GM19463 (cell line): Measurements from ENCODE around the gene FBXO39.
"Not testable (repeated sequence)": the region's sequence is repeated elsewhere in the genome, so short reads cannot be mapped to it uniquely, and the experiment has no call there.

Experiments used
- ATAC-seq: cut with Tn5 transposase; IDR thresholded peaks from one replicate; pipeline ENCODE4 v1.9.1; 2021; ENCODE audit warnings: mild to moderate bottlenecking, moderate library complexity; ENCODE audit not compliant: unreplicated experiment

Gene FBXO39

DNA sequence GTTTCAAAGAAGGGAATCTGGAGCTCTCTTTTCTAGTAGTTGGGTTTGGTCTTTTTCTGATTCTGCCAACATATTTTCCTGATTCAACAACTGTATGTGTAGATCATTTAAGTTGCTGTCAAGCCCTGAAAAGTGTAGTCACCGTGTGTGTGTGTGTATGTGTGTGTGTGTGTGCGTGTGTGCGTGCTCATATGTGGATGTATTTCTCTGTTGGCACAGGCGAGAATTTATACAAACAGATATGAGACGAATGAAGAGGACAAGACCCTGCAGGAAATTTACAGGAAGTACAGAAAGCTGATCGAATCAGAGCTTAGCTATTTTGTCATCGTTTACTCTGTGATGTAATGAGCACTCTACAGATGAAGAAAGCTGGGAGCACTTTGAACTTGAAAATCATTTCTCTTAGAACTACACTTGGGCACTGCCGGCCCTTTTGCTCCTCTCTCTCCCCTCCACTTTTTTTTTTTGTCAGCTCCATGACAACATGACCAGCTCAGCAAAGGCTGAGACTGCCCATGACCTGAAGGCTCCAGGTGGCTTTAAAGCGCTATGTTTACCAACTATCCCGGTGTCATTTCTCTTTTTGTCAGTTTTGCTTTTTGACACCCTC lies 11.2 kb downstream of the FBXO39 start:
- no peak for ATAC-seq

DNA sequence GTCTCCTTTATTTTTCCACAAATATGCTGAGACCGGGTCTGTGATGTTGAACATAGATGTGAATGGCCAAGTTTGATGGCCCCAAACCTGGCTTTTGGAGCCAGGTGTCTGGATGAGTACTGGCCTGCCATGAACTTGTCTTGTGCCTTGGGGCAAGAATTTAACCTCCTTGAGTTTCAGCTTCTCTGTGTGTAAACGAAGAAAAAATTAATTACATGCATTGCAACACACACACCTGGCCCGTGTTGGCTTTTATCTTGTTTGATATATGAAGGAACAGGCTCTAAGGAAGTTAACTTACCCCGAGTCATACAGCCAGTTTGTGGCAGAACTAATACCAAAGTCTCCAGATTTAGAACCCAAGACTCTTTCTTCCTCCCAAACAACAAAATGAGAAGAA lies 13.1 kb downstream of the FBXO39 start:
- ATAC-seq = no peak

DNA sequence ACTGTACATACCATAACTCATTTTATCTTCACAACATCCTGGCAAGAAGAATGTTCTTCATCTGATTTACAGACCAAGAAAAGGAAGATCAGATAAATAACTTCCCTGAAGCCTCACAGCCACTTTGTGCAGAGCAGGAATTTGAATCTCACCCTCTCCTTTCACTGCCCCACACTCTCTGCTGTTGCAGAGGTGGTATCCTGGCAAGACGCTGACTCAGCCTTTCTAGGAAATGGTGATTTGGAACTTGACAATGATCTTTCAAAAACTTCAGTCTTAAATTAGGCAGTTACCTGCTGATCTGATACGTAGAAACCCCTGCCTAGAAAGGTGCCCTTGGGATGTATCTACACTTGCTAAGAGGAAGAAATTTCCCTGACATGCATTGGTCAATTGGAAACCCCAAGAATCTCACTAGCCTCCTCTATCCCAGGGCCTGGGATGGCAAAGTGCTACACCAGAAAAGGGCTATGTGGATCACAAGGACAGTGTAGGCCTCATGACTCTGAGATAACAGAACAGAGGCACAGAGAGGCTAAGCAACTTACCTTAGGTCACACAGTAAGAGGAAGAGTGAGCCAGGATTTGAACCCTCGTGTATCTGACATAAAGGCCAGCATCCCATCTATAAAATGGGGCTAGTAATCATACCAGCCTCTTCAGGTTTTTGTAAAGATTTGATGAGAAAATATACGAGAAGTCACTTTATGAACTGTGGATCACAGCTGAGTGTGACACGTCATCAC lies 17.9 kb downstream of the FBXO39 start:
- ATAC-seq = no peak

DNA sequence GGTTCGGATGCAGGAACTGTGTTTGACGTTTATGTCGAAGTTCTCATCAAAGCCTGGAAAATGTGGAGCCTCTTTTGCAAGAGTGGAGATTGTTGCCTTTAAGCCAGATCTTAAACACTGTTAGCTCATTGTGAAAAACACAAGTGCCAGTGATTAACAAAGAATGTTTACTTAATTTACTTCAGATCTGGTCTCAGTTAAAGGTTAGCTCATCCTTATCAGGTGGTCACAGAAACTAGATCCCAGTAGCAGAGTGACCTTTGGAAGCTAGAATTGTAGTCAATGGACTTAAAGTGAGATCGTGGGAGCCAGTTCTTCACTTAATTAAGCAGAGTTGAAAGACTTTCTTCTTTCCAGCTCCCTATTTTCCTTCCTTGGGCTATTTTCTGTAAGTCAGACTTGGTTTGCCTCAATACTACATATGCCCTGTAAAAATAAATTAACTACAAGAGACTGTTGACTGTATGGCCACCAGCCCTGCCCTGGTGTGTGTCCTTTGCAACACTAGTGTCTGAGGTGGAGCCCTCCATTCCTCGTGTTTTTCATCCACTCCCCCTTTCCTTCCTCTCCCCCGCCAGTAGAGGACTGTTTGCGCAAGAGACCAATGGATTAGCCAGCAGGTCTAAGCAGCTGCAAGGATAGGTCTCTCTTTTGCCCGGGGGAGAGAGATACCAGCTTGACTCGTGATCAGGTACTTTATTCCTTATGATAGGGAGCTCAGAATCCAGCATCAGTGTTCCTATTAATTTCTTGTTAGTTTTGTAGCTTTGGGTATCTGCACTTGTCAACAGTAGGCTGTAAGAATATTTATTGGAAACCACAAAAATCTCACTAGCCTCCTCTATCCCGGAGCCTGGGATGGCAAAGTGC lies 20.2 kb downstream of the FBXO39 start:
- ATAC-seq = no peak

DNA sequence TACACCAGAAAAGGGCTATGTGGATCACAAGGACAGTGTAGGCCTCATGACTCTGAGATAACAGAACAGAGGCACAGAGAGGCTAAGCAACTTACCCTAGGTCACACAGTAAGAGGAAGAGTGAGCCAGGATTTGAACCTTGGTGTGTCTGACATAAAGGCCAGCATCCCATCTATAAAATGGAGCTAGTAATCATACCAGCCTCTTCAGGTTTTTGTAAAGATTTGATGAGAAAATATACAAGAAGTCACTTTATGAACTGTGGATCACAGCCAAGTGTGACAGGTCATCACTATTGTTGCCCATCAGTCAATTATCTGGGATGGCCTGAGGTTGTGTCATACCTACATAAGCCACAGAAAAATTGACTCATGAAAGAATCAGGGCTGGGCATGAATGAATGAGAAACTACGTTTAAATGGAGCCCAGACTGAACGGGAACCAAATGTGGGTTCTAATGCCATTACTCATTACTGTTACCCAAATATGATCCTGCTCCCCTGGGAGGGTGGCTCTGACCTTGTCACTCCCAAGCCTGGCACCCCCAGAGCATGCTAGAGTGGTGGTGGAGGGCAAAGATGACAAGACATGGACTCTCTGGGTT lies 21.0 kb downstream of the FBXO39 start:
- no peak for ATAC-seq

DNA sequence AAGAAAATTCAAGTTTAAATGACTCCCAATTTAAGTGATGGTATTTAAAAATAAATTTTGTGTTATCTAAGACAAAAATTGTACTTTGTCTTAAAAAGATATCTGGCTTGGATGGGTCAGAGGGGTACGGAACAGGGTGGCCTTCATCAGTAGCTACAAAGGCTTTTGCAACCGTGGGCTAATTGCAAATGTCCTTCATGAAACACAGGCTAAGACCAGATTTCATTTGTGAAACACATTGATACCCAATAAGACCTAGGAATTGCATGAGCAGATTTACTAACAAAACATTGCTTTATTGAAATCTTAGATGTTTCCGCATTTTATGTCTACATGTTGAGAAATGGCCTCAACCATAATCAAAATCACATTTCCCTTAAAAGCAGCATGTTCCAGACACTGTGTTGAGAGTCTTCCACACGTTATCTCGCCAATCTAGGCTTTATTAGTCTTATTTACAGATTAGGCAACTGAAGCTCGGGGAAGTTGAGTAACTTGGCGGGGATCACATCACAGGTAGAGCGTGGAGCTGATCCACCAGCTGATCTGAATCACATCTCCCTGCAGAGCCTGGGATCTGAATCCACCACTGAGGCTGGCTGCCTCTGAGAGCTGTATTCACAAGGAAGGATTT lies 21.8 kb downstream of the FBXO39 start:
- no peak for ATAC-seq

DNA sequence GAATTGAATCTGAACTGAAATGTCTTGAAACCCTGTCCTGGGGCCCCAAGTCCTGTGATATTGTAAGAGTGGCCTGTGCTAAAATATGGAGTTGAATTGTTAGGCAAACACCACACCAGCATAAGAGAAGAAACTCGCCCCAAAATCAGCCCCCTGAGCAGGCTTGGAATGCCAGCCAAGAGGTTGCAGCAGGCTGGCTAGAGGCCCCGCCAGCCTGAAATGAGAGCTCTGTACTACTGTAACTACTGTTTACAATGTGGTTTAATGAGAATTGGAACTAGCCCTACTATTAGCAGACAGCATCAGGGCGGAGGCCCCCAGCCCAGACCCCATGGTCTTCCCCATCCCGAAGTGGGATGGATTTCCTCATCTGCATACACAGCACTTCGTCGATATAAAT lies 23.7 kb downstream of the FBXO39 start:
- ATAC-seq = no peak

DNA sequence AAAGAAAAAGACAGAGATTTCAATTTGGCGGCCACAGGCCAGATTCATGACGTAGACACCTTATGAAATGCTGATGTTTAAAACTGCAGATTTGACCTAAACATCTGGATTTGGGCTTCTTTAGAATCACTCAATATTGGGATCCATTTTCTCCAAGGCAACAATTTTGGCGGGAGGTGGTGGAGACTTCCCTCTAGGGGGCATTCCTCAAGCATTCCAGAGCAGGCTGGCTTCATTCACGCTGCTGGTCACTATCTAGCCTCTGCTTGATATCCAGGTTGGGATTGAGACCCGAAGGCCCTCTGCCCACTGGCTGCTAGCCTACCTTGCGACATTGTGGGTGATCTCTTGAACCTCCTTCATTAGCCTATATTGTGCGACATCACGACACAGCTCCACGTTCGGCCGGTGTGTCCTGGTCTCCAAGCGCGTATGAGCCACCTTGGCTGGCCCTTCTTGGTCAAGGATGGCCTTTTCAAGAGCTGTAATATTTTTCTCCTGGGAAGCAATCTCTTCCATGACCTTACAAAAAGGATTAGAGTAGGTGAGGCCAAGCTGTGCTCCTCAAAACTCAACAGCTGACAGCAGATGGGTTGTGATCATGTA lies 24.5 kb downstream of the FBXO39 start:
- no peak for ATAC-seq

DNA sequence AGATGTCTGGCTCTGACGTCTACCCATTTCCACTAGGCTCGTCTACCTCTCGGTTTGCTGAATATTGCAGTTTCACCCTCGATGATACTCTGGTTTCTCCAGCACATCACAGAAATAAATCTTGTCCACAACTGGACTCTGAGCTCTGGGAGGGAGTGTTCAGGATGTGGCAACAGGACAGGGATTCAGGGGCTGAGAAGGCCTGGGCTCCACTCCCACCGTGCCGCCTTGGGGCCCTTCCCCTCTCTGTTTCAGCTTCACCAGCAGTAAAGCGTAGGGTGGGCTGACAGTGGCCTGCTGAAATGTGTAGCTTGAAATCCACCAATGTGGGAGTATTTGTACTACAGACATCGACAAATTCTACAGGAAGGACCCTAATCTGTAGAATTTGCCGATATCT lies 35.5 kb downstream of the FBXO39 start:
- no peak for ATAC-seq

DNA sequence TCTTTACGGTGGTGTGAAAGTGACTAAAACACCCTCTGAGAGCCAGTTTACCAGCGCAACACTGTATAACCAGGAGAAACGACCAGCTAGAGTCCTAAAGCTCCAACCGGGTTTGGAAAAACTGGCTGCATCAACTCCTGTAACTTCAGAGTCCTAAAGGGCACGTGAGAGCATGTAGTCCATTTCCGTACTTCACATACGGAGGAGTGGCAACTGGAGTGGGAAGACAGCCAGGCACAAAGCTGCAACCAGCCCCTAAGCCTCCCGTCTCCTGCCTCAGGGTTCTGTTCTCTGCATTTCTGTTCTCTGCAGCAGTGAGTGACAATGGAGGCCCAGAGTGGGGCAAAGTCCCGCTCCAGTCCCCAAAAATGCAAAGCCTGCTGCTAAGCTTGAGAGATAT lies 36.3 kb downstream of the FBXO39 start:
- ATAC-seq = no peak

DNA sequence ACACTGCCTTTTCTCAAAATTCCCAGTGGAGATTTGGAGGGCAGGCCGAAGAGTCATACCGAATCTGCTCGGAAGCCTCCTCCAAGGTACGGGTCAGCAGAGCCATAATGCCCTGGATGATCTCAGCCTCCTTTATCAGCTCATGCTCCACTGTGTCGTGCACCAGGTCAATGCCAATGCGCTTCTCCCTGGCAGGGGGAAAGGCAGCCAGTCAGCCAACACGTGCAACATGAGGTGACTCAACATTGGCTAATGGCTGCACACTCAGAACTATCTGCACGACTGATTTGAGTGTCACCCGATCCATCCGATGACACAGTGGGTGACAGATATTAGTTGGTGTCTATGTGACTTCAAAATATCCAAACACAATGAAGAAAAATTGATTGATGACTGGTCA lies 39.8 kb downstream of the FBXO39 start:
- ATAC-seq = no peak

DNA sequence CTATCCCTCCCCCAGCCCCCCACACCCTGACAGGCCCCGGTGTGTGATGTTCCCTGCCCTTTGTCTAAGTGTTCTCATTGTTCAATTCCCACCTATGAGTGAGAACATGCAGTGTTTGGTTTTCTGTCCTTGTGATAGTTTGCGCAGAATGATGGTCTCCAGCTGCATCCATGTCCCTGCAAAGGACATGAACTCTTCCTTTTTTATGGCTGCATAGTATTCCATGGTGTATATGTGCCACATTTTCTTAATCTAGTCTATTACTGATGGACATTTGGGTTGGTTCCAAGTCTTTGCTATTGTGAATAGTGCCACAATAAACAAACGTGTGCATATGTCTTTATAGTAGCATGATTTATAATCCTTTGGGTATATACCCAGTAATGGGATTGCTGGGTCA lies 40.4 kb downstream of the FBXO39 start:
- not testable (repeated sequence) for ATAC-seq

DNA sequence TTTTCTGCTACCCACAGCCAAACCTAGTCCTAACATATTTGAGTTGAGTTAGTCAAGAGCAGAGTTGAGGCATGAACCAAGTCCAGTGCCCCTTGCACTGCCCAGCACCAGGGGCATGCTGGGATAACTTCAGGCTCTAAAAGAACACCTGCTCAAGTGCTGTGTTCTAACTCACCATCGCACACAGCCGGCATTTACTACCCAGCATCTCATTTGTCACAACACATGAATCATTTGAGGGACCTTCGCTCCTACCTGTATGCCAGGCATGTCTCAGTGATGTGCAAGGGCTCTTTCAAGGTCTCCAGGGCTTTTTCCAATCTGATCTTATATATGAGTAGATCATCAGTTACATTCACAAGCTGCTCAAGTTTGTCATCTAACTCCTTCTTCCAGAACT lies 42.9 kb downstream of the FBXO39 start:
- ATAC-seq = no peak

DNA sequence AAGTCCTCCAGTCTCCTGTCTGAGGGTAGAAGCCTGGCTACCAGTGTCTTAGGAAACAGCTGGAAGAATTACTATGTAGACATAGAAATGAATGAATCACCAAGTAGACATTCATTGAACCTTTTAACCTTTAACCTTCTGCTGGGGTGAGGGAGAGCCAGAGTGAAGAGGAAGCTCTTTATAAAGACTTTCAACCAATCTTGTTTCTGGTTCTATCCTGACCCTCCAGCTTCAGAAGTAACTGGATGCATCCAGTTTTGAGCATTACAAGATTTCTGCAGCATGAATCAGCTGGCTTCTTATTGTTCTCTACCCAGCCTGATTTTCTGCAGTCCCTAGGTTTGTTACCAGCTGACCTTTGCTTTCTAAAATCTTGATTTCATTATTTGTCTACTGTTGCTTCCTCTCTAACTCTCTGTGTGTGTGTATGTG lies 47.0 kb downstream of the FBXO39 start:
- ATAC-seq = no peak

DNA sequence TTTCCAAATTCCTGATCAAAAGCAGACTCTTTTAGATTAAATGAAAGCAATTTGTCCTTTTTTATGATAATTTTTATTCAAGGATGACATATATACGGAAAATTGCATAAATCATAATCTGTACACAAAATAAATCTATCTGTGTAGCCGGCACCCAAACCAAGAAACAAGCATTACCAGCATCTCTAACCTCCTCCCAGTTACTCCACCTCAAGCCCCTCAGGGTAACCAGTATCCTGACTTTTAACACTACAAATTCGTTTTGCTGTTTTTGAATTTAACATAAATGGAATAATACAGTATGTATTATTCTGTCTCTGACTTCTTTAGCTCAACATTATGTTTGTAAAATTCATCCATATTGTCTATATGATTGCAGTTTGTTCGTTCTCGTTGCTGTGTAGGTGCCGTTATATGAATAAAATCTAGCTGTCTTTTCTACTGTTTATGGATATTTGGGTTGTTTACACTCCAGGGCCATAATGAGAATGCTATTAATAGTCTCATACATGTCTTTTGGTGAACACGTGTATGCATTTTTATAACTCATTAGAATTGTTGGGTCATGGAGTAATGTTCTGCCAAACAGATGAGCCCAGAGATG lies 54.5 kb downstream of the FBXO39 start:
- ATAC-seq = no peak

DNA sequence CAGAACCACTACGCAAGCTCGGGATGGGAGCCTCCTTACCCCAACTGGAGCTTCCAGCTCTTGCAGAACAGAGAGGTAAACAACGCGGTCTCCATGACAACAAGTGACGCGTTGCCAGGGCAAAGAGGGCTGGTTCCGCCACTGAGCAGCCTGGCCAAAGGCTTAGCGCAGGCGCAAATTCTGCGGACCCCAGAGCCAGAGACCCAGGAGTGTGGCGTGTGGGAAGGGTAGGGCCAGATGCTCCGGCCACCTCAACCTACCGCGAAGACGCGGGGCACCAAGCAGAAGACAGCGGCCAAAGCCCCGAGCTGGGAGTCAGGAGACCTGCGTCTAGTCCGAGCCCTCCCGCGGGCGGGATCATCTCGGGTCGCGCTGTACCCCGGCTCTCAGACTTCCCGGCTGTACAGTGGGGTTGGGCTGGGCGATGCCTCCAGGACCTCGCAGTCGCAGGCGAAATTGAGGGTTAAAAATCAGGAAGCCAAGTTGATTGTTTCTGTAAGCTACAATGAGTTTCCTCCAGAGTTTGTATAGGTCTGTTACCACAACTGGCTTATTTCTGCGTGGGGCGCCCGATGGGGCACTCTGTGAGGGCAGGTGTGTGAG lies 55.7 kb downstream of the FBXO39 start, which contains the start of gene TEKT1:
Gene TEKT1 (minus strand): TSS at position 69 of the 603 bp plus-strand sequence. CDS start 1,353 bp downstream, outside the sequence.
- ATAC-seq = no peak
